K562 (cell line): ENCODE data around the gene ZC3H8. TPM values are rescaled to one million over a fixed set of nuclear protein-coding genes. Genes with fewer than 3 reads are reported as not detected.

Experiments used
- BRD4 ChIP-seq: fragments of 200-600 bp; sonication (generic); IDR thresholded peaks from 2 replicates; pipeline ENCODE4 v1.6.1; 2017; ENCODE audit warnings: inconsistent platforms
- CBX1 ChIP-seq: sonication (generic); IDR thresholded peaks from 2 replicates; pipeline ENCODE4 v1.6.1; 2016; ENCODE audit warnings: antibody characterized with exemption, low read depth, mild to moderate bottlenecking
- CEBPB ChIP-seq: fragments of 450-650 bp; IDR thresholded peaks from 2 replicates; pipeline ENCODE4 v1.6.1; 2016; ENCODE audit warnings: missing genetic modification characterization, missing compliant biosample characterization
- DACH1 ChIP-seq: fragments of 450-650 bp; IDR thresholded peaks from 2 replicates; pipeline ENCODE4 v1.6.1; 2018; ENCODE audit not compliant: partially characterized antibody
- FOXA3 ChIP-seq, 2 experiments: fragments of 450-650 bp in 1 of 2; sonication (generic) in 1 of 2; formaldehyde crosslinking; IDR thresholded peaks in 1 of 2; conservative IDR thresholded peaks in 1 of 2; 2 replicates each; pipeline versions ENCODE4 v1.4.0 to v1.8.0; 2020 to 2022; ENCODE audit warnings: mild to moderate bottlenecking in 2 of 2, missing genetic modification reagents in 1 of 2
- JUN ChIP-seq, 2 experiments: sonication (generic) in 1 of 2; formaldehyde crosslinking in 1 of 2; IDR thresholded peaks; 2 replicates each; pipeline versions ENCODE4 v1.6.1 to v1.8.0; 2012 to 2022; ENCODE audit warnings: borderline replicate concordance in 2 of 2, mild to moderate bottlenecking in 2 of 2, improper control_type of control experiment in 1 of 2, low read depth in 1 of 2, low read length in 1 of 2, missing genetic modification reagents in 1 of 2
- REST ChIP-seq, 2 experiments: fragments of 450-650 bp; formaldehyde crosslinking in 1 of 2; IDR thresholded peaks; 2 replicates each; pipeline versions ENCODE4 v1.4.0 to v1.6.1; 2014 to 2020; ENCODE audit warnings: mild to moderate bottlenecking in 2 of 2, borderline replicate concordance in 1 of 2, low read depth in 1 of 2
- STAT5B ChIP-seq: fragments of 250-450 bp; sonication (Bioruptor Pico); IDR thresholded peaks from 2 replicates; pipeline ENCODE4 v1.8.0; 2021; ENCODE audit warnings: mild to moderate bottlenecking, inconsistent platforms
- ZEB2 ChIP-seq: fragments of 450-650 bp; IDR thresholded peaks from 2 replicates; pipeline ENCODE4 v1.6.1; 2016
- ZNF134 ChIP-seq: fragments of 250-450 bp; sonication (Bioruptor Pico); conservative IDR thresholded peaks from 2 replicates; pipeline ENCODE4 v1.4.0; 2020
- ZNF277 ChIP-seq: fragments of 250-450 bp; sonication (Bioruptor Pico); IDR thresholded peaks from 2 replicates; pipeline ENCODE4 v1.8.0; 2022; ENCODE audit warnings: inconsistent platforms, mild to moderate bottlenecking, moderate library complexity, borderline replicate concordance
- ZNF511 ChIP-seq: sonication (generic); formaldehyde crosslinking; IDR thresholded peaks from 2 replicates; pipeline ENCODE4 v1.8.0; 2022; ENCODE audit warnings: mild to moderate bottlenecking, missing genetic modification reagents
- ZNF639 ChIP-seq, 2 experiments: fragments of 200-800 bp in 1 of 2; sonication (Bioruptor generic) in 1 of 2; sonication (generic) in 1 of 2; formaldehyde crosslinking in 1 of 2; IDR thresholded peaks in 1 of 2; conservative IDR thresholded peaks in 1 of 2; 2 replicates each; pipeline versions ENCODE4 v1.5.0 to v1.6.1; 2016 to 2020; ENCODE audit warnings: missing compliant biosample characterization in 1 of 2, missing genetic modification characterization in 1 of 2, missing genetic modification reagents in 1 of 2
- polyA plus RNA-seq, 8 experiments: library from polyadenylated mRNA; depleted of rRNA in 4 of 8; stranded (reverse) in 5 of 8; unstranded in 3 of 8; fragments of >200 nt; fragmentation: Nextera tagmentation in 2 of 8; fragmentation: Illumina TruSeq in 1 of 8; extraction: Ambion mirVana in 2 of 8; extraction: Trizol in 1 of 8; gene quantifications; 2 replicates each; pipeline versions ENCODE4 v1.2.1 to v1.2.3, GENCODE V29; 2011 to 2014; ENCODE audit warnings: inconsistent platforms in 1 of 8, missing spikeins in 1 of 8
- total RNA-seq, 7 experiments: library from RNA; depleted of rRNA in 6 of 7; stranded (reverse); fragments of >200 nt in 6 of 7; fragmentation: Illumina TruSeq in 2 of 7; extraction: Trizol in 2 of 7; gene quantifications; 2 replicates each; pipeline versions ENCODE4 v1.2.1 to v1.2.3, GENCODE V29; 2011 to 2021; ENCODE audit warnings: low replicate concordance in 1 of 7

ZC3H8 gene
- total and polyA plus RNA-seq, 9 of the 15 experiments (the other 6 are each of a cell fraction or from before 2014, with no cell fraction given): 11.6 to 41.5 (median 27.5) TPM

- TF ChIP-seq REST (IDR thresholded peaks at IDR 0.05; ENCODE audit: borderline replicate concordance) (no peak), REST (CRISPR knock-in tag; IDR thresholded peaks at IDR 0.05; ENCODE audit: low read depth) (0 out of 2 replicates have a peak, but pooled peaks have one; percentile 54), ZNF277 (CRISPR knock-in tag) (no peak), DACH1 (no peak), BRD4 (0 out of 2 replicates have a peak, but pooled peaks have one; percentile 50), ZNF511 (CRISPR knock-in tag) (peak; percentile 78; the same call in 1 of the 2 replicates), FOXA3 (CRISPR knock-in tag; conservative IDR thresholded peaks at IDR 0.05 in 1 of 2, IDR thresholded peaks at IDR 0.05 in 1 of 2) (peak in 1 of 2 experiments; percentile 16; a peak in 1 of 4 replicates), CBX1 (0 out of 2 replicates have a peak, but pooled peaks have one; percentile 71), STAT5B (no peak), ZEB2 (peak; percentile 13; the same call in 1 of the 2 replicates), CEBPB (tag) (no peak), JUN (IDR thresholded peaks at IDR 0.05; ENCODE audit: borderline replicate concordance, low read depth, low read length) (peak; percentile 37; the same call in 1 of the 2 replicates), JUN (CRISPR knock-in tag; IDR thresholded peaks at IDR 0.05; ENCODE audit: borderline replicate concordance) (0 out of 2 replicates have a peak, but pooled peaks have one; percentile 47), ZNF639 (CRISPR knock-in tag; conservative IDR thresholded peaks at IDR 0.05 in 1 of 2, IDR thresholded peaks at IDR 0.05 in 1 of 2) (peak in 1 of 2 experiments; percentile 39; a peak in 1 of 4 replicates), ZNF134 (CRISPR knock-in tag) (0 out of 2 replicates have a peak, but pooled peaks have one; percentile 50)
These were observed at the start of gene ZC3H8 (continued) for GRCh38 chr2:112254466-112255240.
